H1 (cell line): ENCODE data around the gene KLF6. TPM values are rescaled to one million over a fixed set of nuclear protein-coding genes. Genes with fewer than 3 reads are reported as not detected.

Experiments used
- CTCF ChIA-PET: fragments of 300-600 bp; sonication (Branson Sonifier 250); formaldehyde crosslinking; loops from one replicate; lab custom pipeline; 2021; ENCODE audit not compliant: partially characterized antibody; lab: Charles Lee
- POLR2A ChIA-PET: fragments of 300-600 bp; sonication (Branson Sonifier 250); formaldehyde crosslinking; loops from one replicate; lab custom pipeline; 2021; ENCODE audit warnings: inconsistent platforms; ENCODE audit not compliant: partially characterized antibody; lab: Charles Lee
- DNase-seq, 2 experiments: peaks; one replicate each; pipeline versions ENCODE4 v3.0.0 to v3.0.0-alpha.2; 2010 to 2022; ENCODE audit warnings: low spot score in 2 of 2, low read depth in 1 of 2, mixed read lengths in 1 of 2
- FAIRE-seq: peaks from 2 replicates; lab custom pipeline; 2011; peaks lifted over from hg19 to GRCh38; lab: Jason Lieb, UNC
- H2AFZ ChIP-seq: 2 replicates; pipeline ENCODE4 v1.8.1; 2012; ENCODE audit warnings: low read length, inconsistent platforms
- H2AK5ac ChIP-seq: 2 replicates; pipeline ENCODE4 v1.6.1; 2013; ENCODE audit warnings: low read depth, low read length
- H2BK120ac ChIP-seq: replicated peaks from 2 replicates; pipeline ENCODE3; 2013; ENCODE audit warnings: low read depth, low read length, inconsistent platforms
- H2BK12ac ChIP-seq: 2 replicates; pipeline ENCODE4 v1.6.1; 2013; ENCODE audit warnings: low read depth, low read length
- H2BK15ac ChIP-seq: 2 replicates; pipeline ENCODE4 v1.6.1; 2013; ENCODE audit warnings: low read length
- H2BK20ac ChIP-seq: 2 replicates; pipeline ENCODE4 v1.6.1; 2013; ENCODE audit warnings: low read length
- H2BK5ac ChIP-seq: 2 replicates; pipeline ENCODE4 v1.6.1; 2013; ENCODE audit warnings: low read depth, low read length
- H3K14ac ChIP-seq: 2 replicates; pipeline ENCODE4 v1.6.1; 2013; ENCODE audit warnings: inconsistent platforms; ENCODE audit not compliant: insufficient read length
- H3K18ac ChIP-seq: 2 replicates; pipeline ENCODE4 v1.6.1; 2013; ENCODE audit warnings: low read length; ENCODE audit errors: extremely low read depth
- H3K23ac ChIP-seq: 2 replicates; pipeline ENCODE4 v1.6.1; 2013; ENCODE audit warnings: inconsistent platforms; ENCODE audit not compliant: insufficient read length
- H3K23me2 ChIP-seq: 2 replicates; pipeline ENCODE4 v1.6.1; 2013; ENCODE audit warnings: low read depth, low read length
- H3K27ac ChIP-seq: 2 replicates; pipeline ENCODE4 v1.6.1; 2011; ENCODE audit warnings: low read depth, low read length, inconsistent platforms
- H3K27me3 ChIP-seq, 4 experiments: replicated peaks in 1 of 4; 1 replicate in 1 of 4; 2 replicates in 3 of 4; pipeline versions ENCODE4 v1.6.1 to v1.8.1; 2011 to 2013; ENCODE audit warnings: low read length in 3 of 4, mild to moderate bottlenecking in 3 of 4, inconsistent platforms in 2 of 4, mixed read lengths in 2 of 4, moderate library complexity in 1 of 4; ENCODE audit not compliant: control insufficient read depth in 3 of 4, insufficient read depth in 3 of 4; ENCODE audit errors: extremely low read depth in 1 of 4
- H3K36me3 ChIP-seq, 4 experiments: 2 replicates each; pipeline versions ENCODE4 v1.6.1 to v1.8.1; 2011 to 2013; ENCODE audit warnings: mild to moderate bottlenecking in 4 of 4, low read length in 3 of 4, moderate library complexity in 2 of 4, control low read depth in 1 of 4, inconsistent platforms in 1 of 4; ENCODE audit not compliant: insufficient read depth in 4 of 4, control insufficient read depth in 2 of 4
- H3K4ac ChIP-seq: replicated peaks from 2 replicates; pipeline ENCODE3; 2013; ENCODE audit warnings: low read length, low read depth, mixed read lengths, inconsistent platforms; ENCODE audit not compliant: insufficient read length
- H3K4me1 ChIP-seq, 4 experiments: replicated peaks in 1 of 4; 1 replicate in 1 of 4; 2 replicates in 3 of 4; pipeline versions ENCODE4 v1.6.1 to v1.8.1; 2011 to 2013; ENCODE audit warnings: low read length in 3 of 4, inconsistent platforms in 2 of 4, mixed read lengths in 1 of 4; ENCODE audit not compliant: insufficient read depth in 4 of 4, control insufficient read depth in 3 of 4
- H3K4me2 ChIP-seq, 2 experiments: 2 replicates each; pipeline versions ENCODE4 v1.6.1 to v1.8.1; 2011 to 2013; ENCODE audit warnings: low read depth in 2 of 2, low read length in 2 of 2, control low read depth in 1 of 2, inconsistent platforms in 1 of 2, mild to moderate bottlenecking in 1 of 2; ENCODE audit not compliant: insufficient read depth in 1 of 2
- H3K4me3 ChIP-seq, 4 experiments: fragments of 200-600, 300-600 bp in 1 of 4; sonication (generic), shearing (Covaris generic), sonication (Bioruptor Twin) in 1 of 4; 2 replicates each; pipeline versions ENCODE4 v1.5.1 to v1.8.1; 2011 to 2016; ENCODE audit warnings: low read length in 4 of 4, low read depth in 3 of 4, control low read depth in 2 of 4, inconsistent platforms in 2 of 4, mild to moderate bottlenecking in 2 of 4, mixed read lengths in 1 of 4, moderate library complexity in 1 of 4; ENCODE audit not compliant: insufficient read depth in 2 of 4; ENCODE audit errors: extremely low read depth in 1 of 4
- H3K56ac ChIP-seq: replicated peaks from 2 replicates; pipeline ENCODE3; 2013; ENCODE audit warnings: low read depth, mild to moderate bottlenecking, mixed read lengths, low read length, inconsistent platforms; ENCODE audit not compliant: insufficient read length
- H3K79me1 ChIP-seq: 2 replicates; pipeline ENCODE4 v1.6.1; 2013; ENCODE audit warnings: low read depth, low read length, control low read depth
- H3K79me2 ChIP-seq, 2 experiments: 2 replicates each; pipeline versions ENCODE4 v1.6.1 to v1.8.1; 2012 to 2013; ENCODE audit warnings: low read length in 2 of 2, mild to moderate bottlenecking in 2 of 2, inconsistent platforms in 1 of 2; ENCODE audit not compliant: insufficient read depth in 2 of 2, control insufficient read depth in 1 of 2
- H3K9ac ChIP-seq, 4 experiments: replicated peaks in 1 of 4; 1 replicate in 1 of 4; 2 replicates in 3 of 4; pipeline versions ENCODE4 v1.6.1 to v1.8.1; 2011 to 2013; ENCODE audit warnings: low read depth in 3 of 4, low read length in 3 of 4, control low read depth in 2 of 4, mild to moderate bottlenecking in 2 of 4, moderate library complexity in 2 of 4, inconsistent platforms in 1 of 4; ENCODE audit errors: extremely low read depth in 1 of 4
- H3K9me3 ChIP-seq, 2 experiments: 2 replicates each; pipeline versions ENCODE4 v1.6.1 to v1.8.1; 2012 to 2013; ENCODE audit warnings: mild to moderate bottlenecking in 2 of 2, moderate library complexity in 2 of 2, control low read depth in 1 of 2, inconsistent platforms in 1 of 2, low read depth in 1 of 2, low read length in 1 of 2, mixed read lengths in 1 of 2; ENCODE audit not compliant: insufficient read depth in 2 of 2
- H4K20me1 ChIP-seq, 2 experiments: replicated peaks in 1 of 2; 2 replicates each; pipeline versions ENCODE3 to v1.8.1; 2011 to 2013; ENCODE audit warnings: inconsistent platforms in 2 of 2, low read length in 2 of 2, mild to moderate bottlenecking in 1 of 2; ENCODE audit not compliant: insufficient read depth in 2 of 2, control insufficient read depth in 1 of 2
- H4K5ac ChIP-seq: 2 replicates; pipeline ENCODE4 v1.6.1; 2013; ENCODE audit warnings: low read length, low read depth, mixed read lengths, inconsistent platforms; ENCODE audit not compliant: insufficient read length
- H4K8ac ChIP-seq: 2 replicates; pipeline ENCODE4 v1.8.0; 2013; ENCODE audit warnings: mild to moderate bottlenecking, moderate library complexity, low read length, inconsistent platforms; ENCODE audit not compliant: insufficient read depth; ENCODE audit errors: extremely low read depth
- H4K91ac ChIP-seq: replicated peaks from 2 replicates; pipeline ENCODE3; 2013; ENCODE audit warnings: low read length, mixed read lengths, inconsistent platforms; ENCODE audit not compliant: insufficient read length
- WGBS, 2 experiments: shearing (Covaris generic) in 1 of 2; methylation state at CpG; one replicate each; pipeline versions ENCODE4 v1.1.6 to v1.1.7; 2013 to 2015; ENCODE audit warnings: low lambda C conversion rate in 2 of 2, mixed read lengths in 2 of 2, inconsistent platforms in 1 of 2, low coverage in 1 of 2, missing lambda C conversion rate in 1 of 2; ENCODE audit not compliant: insufficient replicate concordance in 2 of 2, insufficient coverage in 1 of 2, insufficient read length in 1 of 2; ENCODE audit errors: extremely low coverage in 1 of 2, missing lambda C conversion rate in 1 of 2; 5-methylcytosine and 5-hydroxymethylcytosine counted together
- polyA plus RNA-seq, 7 experiments: library from polyadenylated mRNA; depleted of rRNA in 3 of 7; stranded (reverse) in 5 of 7; unstranded in 2 of 7; fragments of >200 nt in 5 of 7; fragments of 200-250 nt in 2 of 7; gene quantifications; 1 replicate in 5 of 7; 2 replicates in 1 of 7; 4 replicates in 1 of 7; pipeline versions ENCODE4 v1.2.1 to v1.2.3, GENCODE V29; 2011 to 2013; ENCODE audit warnings: missing spikeins in 2 of 7, mixed read lengths in 2 of 7
- total RNA-seq: library from RNA; stranded (reverse); fragmentation: NEBNext Ultra II Directional; extraction: Animal tissue kit (Norgen Biotek cat#: 25700); gene quantifications from 2 replicates; pipeline ENCODE4 v1.2.1, GENCODE V29; 2021
- TF ChIP-seq, protein P1 (sequence below): IDR thresholded peaks from 2 replicates; pipeline ENCODE4 v1.6.1; 2011; ENCODE audit warnings: low read depth, mild to moderate bottlenecking, low read length; ENCODE audit not compliant: insufficient read depth

Gene KLF6
- total and polyA plus RNA-seq, 2 of the 8 experiments (the other 6 are each of a cell fraction or from before 2014, with no cell fraction given), result 5.7 to 19.5 TPM

- no peak overlapping the region for H3K14ac ChIP-seq
- no peak overlapping the region for H3K56ac ChIP-seq
- ChIA-PET CTCF (interaction anchor here (0.9 to 1.1 kb wide), 4 partner anchors 10 to 557 kb away, joined by 3 to 4 read pairs (median 3); no protein-coding TSS in a partner anchor), POLR2A (interaction anchor here (0.9 to 1.7 kb wide), 4 partner anchors 10 to 31 kb away, joined by 3 to 4 read pairs (median 3); partner anchors contain the start of gene KLF6)
- no peak overlapping the region for H2BK5ac ChIP-seq
- no peak overlapping the region; the same call in 1 of the 2 replicates for H2AK5ac ChIP-seq
- no peak overlapping the region for H3K4me2 ChIP-seq
- TF ChIP-seq, protein P1, sequence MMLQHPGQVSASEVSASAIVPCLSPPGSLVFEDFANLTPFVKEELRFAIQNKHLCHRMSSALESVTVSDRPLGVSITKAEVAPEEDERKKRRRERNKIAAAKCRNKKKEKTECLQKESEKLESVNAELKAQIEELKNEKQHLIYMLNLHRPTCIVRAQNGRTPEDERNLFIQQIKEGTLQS, result no peak
- no peak overlapping the region for H3K27ac ChIP-seq
- no peak overlapping the region for H2BK120ac ChIP-seq
- no peak overlapping the region for H4K91ac ChIP-seq
- no peak overlapping the region for H3K18ac ChIP-seq
- H3K4me3 ChIP-seq, result no peak overlapping the region
- no peak overlapping the region for H2BK12ac ChIP-seq
- no peak overlapping the region for H2BK15ac ChIP-seq
- FAIRE-seq (no peak), DNase-seq (no peak)
- no peak overlapping the region for H4K5ac ChIP-seq
- H2AFZ ChIP-seq, result no peak overlapping the region
- no peaks in the 10 kb centered on the region for H3K36me3 ChIP-seq
- H3K9me3 ChIP-seq, result no peaks in the 10 kb centered on the region
- no peak overlapping the region for H2BK20ac ChIP-seq
- H4K20me1 ChIP-seq, result no peaks in the 10 kb centered on the region
- 0 out of 7 replicates have a peak, but pooled peaks cover 0 to 2% (median 0%) of the 10 kb centered on the region in 4 experiments for H3K4me1 ChIP-seq
- 87% methylated on average over 9 of the region's 9 CpGs; no CpG with 5 or more reads in 1 of the 2 experiments for WGBS, 2 experiments
- no peaks in the 10 kb centered on the region for H3K27me3 ChIP-seq
- no peaks in the 10 kb centered on the region for H3K79me2 ChIP-seq
- H3K79me1 ChIP-seq, result no peaks in the 10 kb centered on the region
- no peak overlapping the region for H3K4ac ChIP-seq
- H3K23ac ChIP-seq, result no peak overlapping the region
- no peak overlapping the region for H3K9ac ChIP-seq
- no peaks in the 10 kb centered on the region for H3K23me2 ChIP-seq
- H4K8ac ChIP-seq, result no peak overlapping the region
Measured at GRCh38 chr10:3754727-3755439, 30.1 kb downstream of the KLF6 start.
